ENCODE measurements around the gene REM2. TPM values are rescaled to one million over a fixed set of nuclear protein-coding genes. Genes with fewer than 3 reads are reported as not detected.

The REM2 gene
- total and polyA plus RNA-seq, 4 donors: 0.08 to 0.14 (median 0.11) TPM; not detected in 1

- DNase-seq (ENCODE audit: low spot score): peak; percentile 77
- H3K36me3 ChIP-seq (ENCODE audit: control insufficient read depth in 4 of 4, insufficient read depth in 3 of 4, low read depth in 1 of 4, low read length in 3 of 4): peaks cover 8 to 40% (median 34%) of the 10 kb centered on the region in 4 donors
These were observed 17.2 kb downstream of the REM2 start for GRCh38 chr14:22900081-22900799.

GRCh38 chr14:22901799-22902198 is 18.8 kb downstream of the REM2 start:
- Histone ChIP-seq H3K27ac (ENCODE audit: low read depth in 1 of 2, low read length in 2 of 2) (no peak overlapping the region), H3K27me3 (ENCODE audit: control insufficient read depth in 4 of 4, insufficient read depth in 4 of 4, low read length in 3 of 4) (no peaks in the 10 kb centered on the region), H3K9ac (ENCODE audit: low read depth in 1 of 2, low read length in 2 of 2) (no peak overlapping the region), H3K4me1 (ENCODE audit: control insufficient read depth in 4 of 4, insufficient read depth in 4 of 4, low read length in 3 of 4) (peaks cover 7 to 22% (median 19%) of the 10 kb centered on the region in 4 donors), H3K4me3 (ENCODE audit: low read depth in 1 of 3, low read length in 3 of 3) (no peak overlapping the region), H3K9me3 (ENCODE audit: control insufficient read depth in 4 of 4, low read length in 3 of 4) (no peaks in the 10 kb centered on the region), H3K36me3 (ENCODE audit: control insufficient read depth in 4 of 4, insufficient read depth in 3 of 4, low read depth in 1 of 4, low read length in 3 of 4) (peaks cover 12 to 56% (median 44%) of the 10 kb centered on the region in 4 donors)
- WGBS: over 99% methylated on average over 7 of the region's 7 CpGs
- no peak for DNase-seq (ENCODE audit: low spot score)
- TF ChIP-seq EGR1 (IDR thresholded peaks at IDR 0.05; ENCODE audit: low read depth in 2 of 2) (no peak), NR2F2 (IDR thresholded peaks at IDR 0.05) (no peak), HNF4A (conservative IDR thresholded peaks at IDR 0.05) (no peak), FOXA1 (IDR thresholded peaks at IDR 0.05) (no peak), GABPA (IDR thresholded peaks at IDR 0.05 in 1 of 2, conservative IDR thresholded peaks at IDR 0.05 in 1 of 2) (no peak), JUND (IDR thresholded peaks at IDR 0.05) (no peak), MAX (IDR thresholded peaks at IDR 0.05) (no peak), REST (IDR thresholded peaks at IDR 0.05) (no peak), HNF4G (IDR thresholded peaks at IDR 0.05) (no peak), RAD21 (IDR thresholded peaks at IDR 0.05) (no peak), RXRA (IDR thresholded peaks at IDR 0.05) (no peak), ATF3 (IDR thresholded peaks at IDR 0.05) (no peak), SP1 (IDR thresholded peaks at IDR 0.05) (no peak)

More at GRCh38 chr14:22900081-22900799, 17.2 kb downstream of the REM2 start:
- Histone ChIP-seq H3K27me3 (ENCODE audit: control insufficient read depth in 4 of 4, insufficient read depth in 4 of 4, low read length in 3 of 4) (no peaks in the 10 kb centered on the region), H3K4me3 (ENCODE audit: low read depth in 1 of 3, low read length in 3 of 3) (no peak overlapping the region), H3K4me1 (ENCODE audit: control insufficient read depth in 4 of 4, insufficient read depth in 4 of 4, low read length in 3 of 4) (peaks cover 7 to 22% (median 19%) of the 10 kb centered on the region in 4 donors), H3K9me3 (ENCODE audit: control insufficient read depth in 4 of 4, low read length in 3 of 4) (no peaks in the 10 kb centered on the region), H3K27ac (ENCODE audit: low read depth in 1 of 2, low read length in 2 of 2) (no peak overlapping the region), H3K9ac (ENCODE audit: low read depth in 1 of 2, low read length in 2 of 2) (no peak overlapping the region)
- no peak for TF ChIP-seq NR2F2 (IDR thresholded peaks at IDR 0.05)
- no peak for TF ChIP-seq SP1 (IDR thresholded peaks at IDR 0.05)
- TF ChIP-seq CTCF (IDR thresholded peaks at IDR 0.05; ENCODE audit: low read depth, low read length, missing input control): peak; percentile 45
- TF ChIP-seq REST (IDR thresholded peaks at IDR 0.05): no peak
- TF ChIP-seq RAD21 (IDR thresholded peaks at IDR 0.05): peak; percentile 64 to 76
- 58% methylated on average over 3 of the region's 3 CpGs for WGBS

Data from liver (tissue), 9 donors.